ENCODE measurements around the gene SYT15B.
"Not testable (repeated sequence)": the region's sequence is repeated elsewhere in the genome, so short reads cannot be mapped to it uniquely, and the experiment has no call there.

The SYT15B gene

GRCh38 chr10:47717011-47717769, 46.2 kb downstream of the SYT15B start:
- not testable (repeated sequence) for H3K4me1 ChIP-seq (ENCODE audit: control insufficient read depth, insufficient read depth, low read length); H3K4me3 ChIP-seq (ENCODE audit: low read depth, low read length); H3K27me3 ChIP-seq (ENCODE audit: control insufficient read depth, insufficient read depth, low read length); H3K36me3 ChIP-seq (ENCODE audit: control insufficient read depth, insufficient read depth, low read length); H3K9ac ChIP-seq (ENCODE audit: low read depth, low read length); H3K9me3 ChIP-seq (ENCODE audit: control insufficient read depth, insufficient read depth, low read length)

Measured in iPS-15b (cell line).